Measurements from ENCODE around the gene DUS2. TPM values are rescaled to one million over a fixed set of nuclear protein-coding genes. Genes with fewer than 3 reads are reported as not detected.

DUS2 gene
- polyA plus RNA-seq, 1 experiment: 14.1 TPM

DNA sequence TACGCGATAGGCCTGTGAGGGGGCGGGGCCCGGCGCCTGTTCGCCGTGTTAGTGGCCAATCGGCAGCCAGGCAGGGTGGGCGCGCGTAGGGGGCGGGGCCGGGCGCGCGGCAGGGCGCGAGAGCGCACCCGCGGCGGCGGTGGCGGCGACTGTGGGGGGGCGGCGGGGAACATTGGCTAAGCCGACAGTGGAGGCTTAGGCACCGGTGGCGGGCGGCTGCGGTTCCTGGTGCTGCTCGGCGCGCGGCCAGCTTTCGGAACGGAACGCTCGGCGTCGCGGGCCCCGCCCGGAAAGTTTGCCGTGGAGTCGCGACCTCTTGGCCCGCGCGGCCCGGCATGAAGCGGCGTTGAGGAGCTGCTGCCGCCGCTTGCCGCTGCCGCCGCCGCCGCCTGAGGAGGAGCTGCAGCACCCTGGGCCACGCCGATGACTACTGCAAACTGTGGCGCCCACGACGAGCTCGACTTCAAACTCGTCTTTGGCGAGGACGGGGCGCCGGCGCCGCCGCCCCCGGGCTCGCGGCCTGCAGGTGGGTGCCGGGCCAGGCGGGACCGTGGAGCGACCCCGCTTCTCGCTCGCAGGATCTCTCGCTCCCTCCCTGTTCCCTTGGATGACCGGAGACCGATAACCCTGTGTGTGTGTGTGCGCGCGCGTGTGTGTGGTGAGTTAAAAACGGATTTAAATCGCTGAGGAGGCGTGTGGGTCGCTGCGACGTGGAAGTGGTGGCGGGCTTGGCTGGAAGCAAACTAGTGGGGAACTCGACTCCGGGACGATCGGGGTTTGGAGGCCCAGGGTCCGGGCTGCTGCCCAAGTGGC is 62.4 kb downstream of the DUS2 start, which contains the start of gene NFATC3:
TSS of gene NFATC3 (plus strand) at position 112 of the 813 bp plus-strand sequence. CDS start at position 424, 312 bp downstream.
- Histone ChIP-seq H3K9me3 (ENCODE audit: control insufficient read depth, insufficient read depth, low read length) (no peaks in the 10 kb centered on the region), H3K27me3 (ENCODE audit: control insufficient read depth, insufficient read depth, low read length) (no peaks in the 10 kb centered on the region), H3K27ac (ENCODE audit: low read depth, low read length) (peak within 1 kb of the TSS; percentile 81), H3K4me3 (ENCODE audit: low read depth, low read length) (peak within 1 kb of the TSS; percentile 81)
- TF ChIP-seq, protein P1, sequence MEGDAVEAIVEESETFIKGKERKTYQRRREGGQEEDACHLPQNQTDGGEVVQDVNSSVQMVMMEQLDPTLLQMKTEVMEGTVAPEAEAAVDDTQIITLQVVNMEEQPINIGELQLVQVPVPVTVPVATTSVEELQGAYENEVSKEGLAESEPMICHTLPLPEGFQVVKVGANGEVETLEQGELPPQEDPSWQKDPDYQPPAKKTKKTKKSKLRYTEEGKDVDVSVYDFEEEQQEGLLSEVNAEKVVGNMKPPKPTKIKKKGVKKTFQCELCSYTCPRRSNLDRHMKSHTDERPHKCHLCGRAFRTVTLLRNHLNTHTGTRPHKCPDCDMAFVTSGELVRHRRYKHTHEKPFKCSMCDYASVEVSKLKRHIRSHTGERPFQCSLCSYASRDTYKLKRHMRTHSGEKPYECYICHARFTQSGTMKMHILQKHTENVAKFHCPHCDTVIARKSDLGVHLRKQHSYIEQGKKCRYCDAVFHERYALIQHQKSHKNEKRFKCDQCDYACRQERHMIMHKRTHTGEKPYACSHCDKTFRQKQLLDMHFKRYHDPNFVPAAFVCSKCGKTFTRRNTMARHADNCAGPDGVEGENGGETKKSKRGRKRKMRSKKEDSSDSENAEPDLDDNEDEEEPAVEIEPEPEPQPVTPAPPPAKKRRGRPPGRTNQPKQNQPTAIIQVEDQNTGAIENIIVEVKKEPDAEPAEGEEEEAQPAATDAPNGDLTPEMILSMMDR (IDR thresholded peaks at IDR 0.05; ENCODE audit: low read depth, low read length): no peak
- CTCF ChIA-PET: interaction anchor here (1.1 to 3.6 kb wide), 4 partner anchors 9 to 59 kb away, joined by 3 to 13 read pairs (median 8); no protein-coding TSS in a partner anchor
- POLR2A ChIA-PET: interaction anchor here (0.6 to 3.5 kb wide), 7 partner anchors 9 to 279 kb away, joined by 3 to 13 read pairs (median 5); partner anchors contain the start of genes DDX28, DUS2, RANBP10 and SLC7A6
- DNase-seq (ENCODE audit: low read depth, low spot score): peak; percentile 88

DNA sequence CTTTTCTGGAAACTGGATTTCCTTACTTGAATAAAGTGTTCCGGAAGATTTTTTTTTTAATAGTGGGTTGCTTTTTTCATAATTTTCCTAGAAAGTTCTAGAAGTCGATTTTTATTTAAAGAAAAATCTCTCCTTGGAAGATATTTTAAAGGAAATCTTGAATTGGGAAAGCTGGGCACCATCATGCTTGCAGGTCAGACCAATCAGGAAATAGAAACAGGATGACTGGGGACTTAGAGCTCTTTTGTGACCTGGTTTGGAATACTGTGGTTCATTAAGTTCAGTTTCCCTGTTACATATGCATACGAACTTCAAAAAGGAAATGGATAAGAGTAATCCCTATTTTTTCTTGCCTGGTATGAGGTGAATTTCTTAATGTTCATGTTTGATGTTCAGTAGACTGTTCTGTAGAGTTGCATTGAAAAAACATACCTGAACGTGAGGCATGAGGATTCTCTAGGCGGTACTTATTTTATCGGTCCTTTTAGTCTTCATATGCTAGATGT is 63.3 kb downstream of the DUS2 start:
- DNase-seq (ENCODE audit: low read depth, low spot score): no peak

DNA sequence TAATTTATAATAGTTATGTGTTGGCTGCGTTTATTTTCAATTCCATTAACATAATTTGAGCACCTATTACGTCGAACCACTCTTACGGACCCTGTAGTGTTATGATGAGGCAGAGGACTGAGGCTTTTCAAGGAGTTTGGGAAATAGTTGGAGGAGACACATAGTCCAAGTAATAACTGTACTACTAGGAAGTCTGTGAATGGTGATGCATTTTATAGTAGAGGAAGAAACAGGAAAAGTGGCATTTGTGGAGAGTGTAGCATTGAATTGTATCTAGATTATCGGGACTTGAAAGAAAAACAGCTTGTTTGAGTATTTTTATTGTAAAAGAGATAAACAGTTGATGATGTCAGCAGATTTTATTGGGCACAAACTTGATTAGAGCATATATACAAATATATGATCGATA is 63.8 kb downstream of the DUS2 start:
- Histone ChIP-seq H3K27me3 (ENCODE audit: control insufficient read depth, insufficient read depth, low read length) (no peaks in the 10 kb centered on the region), H3K27ac (ENCODE audit: low read depth, low read length) (no peak overlapping the region), H3K4me3 (ENCODE audit: low read depth, low read length) (peak overlapping the region; percentile 81), H3K9me3 (ENCODE audit: control insufficient read depth, insufficient read depth, low read length) (no peaks in the 10 kb centered on the region)
- TF ChIP-seq, protein P1 (IDR thresholded peaks at IDR 0.05; ENCODE audit: low read depth, low read length): no peak
- CTCF ChIA-PET: interaction anchor here (0.6 kb wide), 2 partner anchors 14 to 21 kb away, joined by 3 to 4 read pairs; no protein-coding TSS in a partner anchor
- no peak for DNase-seq (ENCODE audit: low read depth, low spot score)
- POLR2A ChIA-PET: no interaction called here

More for the DNA sequence above, 63.3 kb downstream of the DUS2 start:
- CTCF ChIA-PET: interaction anchor here (3.6 kb wide), 1 partner anchor 8 kb away, joined by 13 read pairs; no protein-coding TSS in a partner anchor
- no peaks in the 10 kb centered on the region for H3K9me3 ChIP-seq (ENCODE audit: control insufficient read depth, insufficient read depth, low read length)
- no peak overlapping the region for H3K27ac ChIP-seq (ENCODE audit: low read depth, low read length)
- POLR2A ChIA-PET: no interaction called here
- TF ChIP-seq, protein P1 (IDR thresholded peaks at IDR 0.05; ENCODE audit: low read depth, low read length): no peak
- peak overlapping the region; percentile 81 for H3K4me3 ChIP-seq (ENCODE audit: low read depth, low read length)
- H3K27me3 ChIP-seq (ENCODE audit: control insufficient read depth, insufficient read depth, low read length): no peaks in the 10 kb centered on the region

DNA sequence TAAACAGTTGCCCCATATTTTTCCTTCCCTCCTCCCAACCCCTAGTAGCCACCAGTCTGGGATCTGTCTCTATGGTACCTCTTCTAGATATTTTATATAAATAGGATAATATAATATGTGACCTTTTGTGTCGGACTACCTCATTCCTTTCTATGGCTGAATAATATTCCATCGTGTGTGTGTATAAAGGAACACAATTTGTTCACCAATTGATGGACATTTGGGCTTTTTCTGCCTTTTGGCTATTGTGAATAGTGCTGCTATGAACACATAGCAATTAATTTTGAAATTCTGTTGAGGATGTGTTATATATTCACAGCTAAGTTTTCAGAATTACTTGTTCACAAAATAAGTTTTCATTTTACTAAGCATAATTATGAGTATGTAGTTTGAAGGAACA is 64.6 kb downstream of the DUS2 start:
- Histone ChIP-seq H3K27ac (ENCODE audit: low read depth, low read length) (no peak overlapping the region), H3K27me3 (ENCODE audit: control insufficient read depth, insufficient read depth, low read length) (no peaks in the 10 kb centered on the region), H3K9me3 (ENCODE audit: control insufficient read depth, insufficient read depth, low read length) (no peaks in the 10 kb centered on the region), H3K4me3 (ENCODE audit: low read depth, low read length) (no peak overlapping the region)
- ChIA-PET CTCF (interaction anchor here (0.6 kb wide), 2 partner anchors 14 to 22 kb away, joined by 3 to 4 read pairs; no protein-coding TSS in a partner anchor), POLR2A (no interaction called here)
- TF ChIP-seq, protein P1 (IDR thresholded peaks at IDR 0.05; ENCODE audit: low read depth, low read length): no peak
- no peak for DNase-seq (ENCODE audit: low read depth, low spot score)

Measured in AG04450 (cell line).